DOHH2 (cell line): ENCODE results near the gene RXFP4.
A peak's percentile ranks its signal among the peaks of the same experiment; 100 is the strongest.

Experiments
- H3F3A ChIP-seq: fragments of 200-600 bp; sonication (generic), shearing (Covaris generic); 2 replicates; pipeline ENCODE4 v1.6.0; 2016; ENCODE audit warnings: antibody characterized with exemption, mild to moderate bottlenecking; ENCODE audit not compliant: control insufficient read depth, insufficient read depth
- H3K27ac ChIP-seq: fragments of 200-600 bp; sonication (generic); 2 replicates; pipeline ENCODE4 v1.5.1; 2014; ENCODE audit warnings: low read depth, mild to moderate bottlenecking, low read length, moderate library complexity
- H3K27me3 ChIP-seq: fragments of 200-600 bp; sonication (generic); 2 replicates; pipeline ENCODE4 v1.6.1; 2014; ENCODE audit warnings: mild to moderate bottlenecking, low read length, mixed read lengths; ENCODE audit not compliant: control insufficient read depth
- H3K36me3 ChIP-seq: fragments of 200-600 bp; sonication (generic); 2 replicates; pipeline ENCODE4 v1.6.1; 2014; ENCODE audit warnings: mild to moderate bottlenecking, low read length, moderate library complexity, mixed read lengths; ENCODE audit not compliant: control insufficient read depth
- H3K4me1 ChIP-seq: fragments of 200-600 bp; sonication (generic); 2 replicates; pipeline ENCODE4 v1.6.1; 2014; ENCODE audit warnings: mild to moderate bottlenecking, low read length, mixed read lengths; ENCODE audit not compliant: control insufficient read depth
- H3K4me2 ChIP-seq: fragments of 200-600 bp; sonication (generic); 2 replicates; pipeline ENCODE4 v1.6.0; 2014; ENCODE audit warnings: mild to moderate bottlenecking, low read length, moderate library complexity
- H3K4me3 ChIP-seq: fragments of 200-600 bp; sonication (generic); 2 replicates; pipeline ENCODE4 v1.5.1; 2014; ENCODE audit warnings: mild to moderate bottlenecking, low read length, mixed read lengths
- H3K79me2 ChIP-seq: fragments of 200-600 bp; sonication (generic); 2 replicates; pipeline ENCODE4 v1.6.1; 2014; ENCODE audit warnings: mild to moderate bottlenecking, low read length, mixed read lengths; ENCODE audit not compliant: control insufficient read depth
- H3K9me2 ChIP-seq: fragments of 200-600 bp; sonication (generic); replicated peaks from 2 replicates; pipeline ENCODE4 v1.6.1; 2014; ENCODE audit warnings: mild to moderate bottlenecking, low read length, mixed read lengths; ENCODE audit not compliant: control insufficient read depth
- H3K9me3 ChIP-seq: fragments of 200-600 bp; sonication (generic); 2 replicates; pipeline ENCODE4 v1.6.1; 2014; ENCODE audit warnings: antibody characterized with exemption, low read length, mixed read lengths; ENCODE audit not compliant: control insufficient read depth, insufficient read depth
- H4K20me1 ChIP-seq: fragments of 200-600 bp; sonication (generic); 2 replicates; pipeline ENCODE4 v1.6.0; 2014; ENCODE audit warnings: low read depth, mild to moderate bottlenecking, antibody characterized with exemption, low read length, moderate library complexity; ENCODE audit not compliant: control insufficient read depth, insufficient read depth
- CTCF ChIP-seq: fragments of 200-600 bp; sonication (generic); IDR thresholded peaks from one replicate; pipeline ENCODE4 v1.5.1; 2014; ENCODE audit warnings: antibody characterized with exemption, mild to moderate bottlenecking, low read depth, low read length; ENCODE audit not compliant: poor library complexity, severe bottlenecking
- EZH2phosphoT487 ChIP-seq: fragments of 200-600 bp; sonication (generic); IDR thresholded peaks from 2 replicates; pipeline ENCODE4 v1.6.1; 2017; ENCODE audit warnings: borderline replicate concordance, mild to moderate bottlenecking, antibody characterized with exemption, low read length, moderate library complexity, mixed read lengths

Gene RXFP4

GRCh38 chr1:155933591-155934096, 7.8 kb upstream of the RXFP4 start:
- TF ChIP-seq EZH2phosphoT487 (no peak), CTCF (no peak)
- Histone ChIP-seq H4K20me1 (peaks cover 17% of the 10 kb centered on the region), H3K4me3 (peak overlapping the region; percentile 83), H3F3A (peaks cover 11% of the 10 kb centered on the region), H3K9me2 (no peaks in the 10 kb centered on the region), H3K4me1 (peaks cover 45% of the 10 kb centered on the region), H3K4me2 (peak overlapping the region; percentile 83), H3K79me2 (peaks cover 59% of the 10 kb centered on the region), H3K27ac (peak overlapping the region; percentile 58), H3K36me3 (peaks cover 54% of the 10 kb centered on the region), H3K27me3 (no peaks in the 10 kb centered on the region), H3K9me3 (no peaks in the 10 kb centered on the region)

- Histone ChIP-seq H3K27ac (peak within 1 kb of the TSS; percentile 58), H3K9me2 (no peaks in the 10 kb centered on the region), H3K4me2 (peak within 1 kb of the TSS; percentile 83), H4K20me1 (peaks cover 17% of the 10 kb centered on the region), H3F3A (peaks cover 11% of the 10 kb centered on the region), H3K36me3 (peaks cover 47% of the 10 kb centered on the region), H3K9me3 (no peaks in the 10 kb centered on the region), H3K79me2 (peaks cover 53% of the 10 kb centered on the region), H3K27me3 (no peaks in the 10 kb centered on the region), H3K4me1 (peaks cover 49% of the 10 kb centered on the region), H3K4me3 (peak within 1 kb of the TSS; percentile 83)
- TF ChIP-seq EZH2phosphoT487 (no peak), CTCF (peak; percentile 17)
Observed at GRCh38 chr1:155934097-155934935, 7.1 kb upstream of the RXFP4 start, which contains the start of gene KHDC4. KHDC4 (minus strand) TSS chr1:155934413; CDS start chr1:155934373, 40 bp downstream.

GRCh38 chr1:155934936-155935590, 6.4 kb upstream of the RXFP4 start:
- Histone ChIP-seq H4K20me1 (peaks cover 17% of the 10 kb centered on the region), H3K4me2 (peak overlapping the region; percentile 83), H3K9me3 (no peaks in the 10 kb centered on the region), H3K4me3 (peak overlapping the region; percentile 83), H3K27ac (peak overlapping the region; percentile 58), H3K36me3 (peaks cover 41% of the 10 kb centered on the region), H3K79me2 (peaks cover 48% of the 10 kb centered on the region), H3K4me1 (peaks cover 55% of the 10 kb centered on the region), H3K27me3 (no peaks in the 10 kb centered on the region), H3F3A (peaks cover 11% of the 10 kb centered on the region), H3K9me2 (no peaks in the 10 kb centered on the region)
- TF ChIP-seq CTCF, result no peak
- no peak for TF ChIP-seq EZH2phosphoT487
